ENCODE measurements around the gene KATNIP.

The KATNIP gene

GRCh38 chr16:27522173-27522707 is 27.7 kb upstream of the KATNIP start:
- H3K27ac ChIP-seq: no peak overlapping the region
- TF ChIP-seq ZFX (IDR thresholded peaks at IDR 0.05; ENCODE audit: borderline replicate concordance) (no peak), CTCF (IDR thresholded peaks at IDR 0.05) (no peak)

DNA sequence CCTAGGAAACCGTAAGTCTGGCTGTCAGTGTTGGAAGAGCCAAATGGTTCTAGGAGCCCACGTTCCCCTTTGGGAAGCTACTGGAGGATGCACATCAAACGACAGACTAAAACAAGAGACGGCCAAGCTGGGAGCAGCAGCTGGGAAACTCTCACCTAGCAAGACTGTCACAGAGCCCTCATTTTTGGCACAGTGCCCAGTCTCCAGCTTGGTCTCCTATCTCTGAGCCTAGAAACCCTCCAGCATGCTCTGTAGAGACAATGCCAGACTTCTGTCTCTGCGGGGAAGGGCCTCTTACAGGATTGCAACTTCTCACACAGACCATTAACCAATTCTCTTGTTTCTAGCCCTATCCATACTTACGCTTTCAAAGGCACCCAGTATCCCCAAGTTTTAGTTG is 23.8 kb upstream of the KATNIP start:
- no peak for TF ChIP-seq CTCF (IDR thresholded peaks at IDR 0.05)
- no peak for TF ChIP-seq ZFX (IDR thresholded peaks at IDR 0.05; ENCODE audit: borderline replicate concordance)

GRCh38 chr16:27528294-27528693 is 21.6 kb upstream of the KATNIP start:
- H3K27ac ChIP-seq: no peak overlapping the region

More for the DNA sequence above, 23.8 kb upstream of the KATNIP start:
- no peak overlapping the region for H3K27ac ChIP-seq

DNA sequence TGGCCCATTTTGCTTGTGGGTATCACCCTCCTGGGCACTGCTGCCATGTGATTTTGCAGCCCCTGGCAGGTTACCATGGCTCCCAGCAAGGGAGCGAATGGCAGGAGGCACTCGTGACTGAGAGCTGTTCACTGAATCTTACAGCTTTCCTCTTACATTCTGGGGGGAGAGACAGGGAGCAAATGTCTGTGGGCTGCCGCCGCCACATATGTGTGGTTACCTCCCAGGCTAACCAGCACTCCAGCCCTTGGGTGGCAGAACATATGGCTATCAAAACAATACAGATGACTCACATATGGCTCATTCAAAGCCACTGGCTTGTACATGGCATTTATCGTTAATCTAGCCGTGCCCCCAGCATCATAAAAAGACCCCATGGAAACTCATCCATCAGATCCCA is 20.0 kb upstream of the KATNIP start:
- no peak overlapping the region for H3K27ac ChIP-seq
- TF ChIP-seq CTCF (IDR thresholded peaks at IDR 0.05): no peak
- no peak for TF ChIP-seq ZFX (IDR thresholded peaks at IDR 0.05; ENCODE audit: borderline replicate concordance)

More at GRCh38 chr16:27528294-27528693, 21.6 kb upstream of the KATNIP start:
- no peak for TF ChIP-seq CTCF (IDR thresholded peaks at IDR 0.05)
- no peak for TF ChIP-seq ZFX (IDR thresholded peaks at IDR 0.05; ENCODE audit: borderline replicate concordance)

DNA sequence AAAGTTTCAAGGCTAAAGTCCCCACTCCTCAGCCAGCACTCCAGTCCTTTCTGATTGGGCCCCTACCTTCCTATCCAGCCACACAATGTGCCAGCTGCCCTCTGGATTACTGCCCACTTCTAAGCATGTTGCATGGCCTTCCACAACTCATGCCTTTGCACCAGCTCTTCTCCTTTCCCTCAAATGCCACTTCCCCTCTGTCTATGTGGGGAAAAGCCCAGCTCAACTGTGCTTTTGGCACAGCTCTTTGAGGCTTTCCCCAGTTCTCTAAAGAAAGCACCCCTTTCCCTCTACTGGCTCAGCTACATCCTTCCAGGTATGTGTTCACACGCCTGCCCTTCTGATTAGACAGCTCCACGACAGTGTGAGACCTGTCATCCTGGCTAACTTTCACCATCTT is 18.8 kb upstream of the KATNIP start:
- no peak overlapping the region for H3K27ac ChIP-seq
- TF ChIP-seq CTCF (IDR thresholded peaks at IDR 0.05) (no peak), ZFX (IDR thresholded peaks at IDR 0.05; ENCODE audit: borderline replicate concordance) (no peak)

- no peak overlapping the region for H3K27ac ChIP-seq
- TF ChIP-seq CTCF (IDR thresholded peaks at IDR 0.05): no peak
- no peak for TF ChIP-seq ZFX (IDR thresholded peaks at IDR 0.05; ENCODE audit: borderline replicate concordance)
These were observed 17.8 kb upstream of the KATNIP start for GRCh38 chr16:27531826-27532800.

- no peak for TF ChIP-seq ZFX (IDR thresholded peaks at IDR 0.05; ENCODE audit: borderline replicate concordance)
- no peak for TF ChIP-seq CTCF (IDR thresholded peaks at IDR 0.05)
- no peak overlapping the region for H3K27ac ChIP-seq
These were observed 15.7 kb upstream of the KATNIP start for GRCh38 chr16:27534256-27534655.

Data from 22Rv1 (cell line).